Nephron (organoid): ENCODE results near the gene PADI3.

ENCODE experiments used
- H3K27ac Mint-ChIP-seq, 3 experiments: 2 replicates each; pipeline ENCODE4 v1.8.0; 2020; ENCODE audit warnings: mixed read lengths in 3 of 3, mild to moderate bottlenecking in 2 of 3, moderate library complexity in 1 of 3
- H3K27me3 Mint-ChIP-seq: 2 replicates; pipeline ENCODE4 v1.8.0; 2021; ENCODE audit warnings: low read depth, mild to moderate bottlenecking, moderate library complexity, mixed read lengths
- H3K36me3 Mint-ChIP-seq: 2 replicates; pipeline ENCODE4 v1.8.0; 2020; ENCODE audit warnings: low read depth, mixed read lengths
- H3K4me1 Mint-ChIP-seq: 2 replicates; pipeline ENCODE4 v1.8.0; 2020; ENCODE audit warnings: mixed read lengths
- H3K4me3 Mint-ChIP-seq, 3 experiments: 2 replicates each; pipeline ENCODE4 v1.8.0; 2020; ENCODE audit warnings: mild to moderate bottlenecking in 3 of 3, mixed read lengths in 3 of 3, moderate library complexity in 2 of 3
- H3K9me3 Mint-ChIP-seq: 2 replicates; pipeline ENCODE4 v1.8.0; 2020; ENCODE audit warnings: mixed read lengths
- CTCF ChIP-seq, 3 experiments: fragments of 200-600 bp; sonication (generic); IDR thresholded peaks; one replicate each; pipeline ENCODE4 v1.5.0; 2021; ENCODE audit warnings: antibody characterized with exemption in 3 of 3; ENCODE audit not compliant: unreplicated experiment in 3 of 3

PADI3 gene

GRCh38 chr1:17207966-17208418, 40.9 kb upstream of the PADI3 start:
- Mint-ChIP-seq H3K27ac (no peak overlapping the region), H3K4me1 (peaks cover 18% of the 10 kb centered on the region), H3K4me3 (no peak overlapping the region), H3K27me3 (peaks cover 13% of the 10 kb centered on the region), H3K36me3 (no peaks in the 10 kb centered on the region), H3K9me3 (no peaks in the 10 kb centered on the region)
- no peak for TF ChIP-seq CTCF (IDR thresholded peaks at IDR 0.05; ENCODE audit: unreplicated experiment in 3 of 3)

GRCh38 chr1:17208546-17208945, 40.4 kb upstream of the PADI3 start:
- Mint-ChIP-seq H3K36me3 (no peaks in the 10 kb centered on the region), H3K9me3 (no peaks in the 10 kb centered on the region), H3K4me3 (no peak overlapping the region), H3K27me3 (peaks cover 10% of the 10 kb centered on the region), H3K27ac (peak overlapping the region; percentile 66 to 86 (median 82)), H3K4me1 (peaks cover 24% of the 10 kb centered on the region)
- no peak for TF ChIP-seq CTCF (IDR thresholded peaks at IDR 0.05; ENCODE audit: unreplicated experiment in 3 of 3)

GRCh38 chr1:17209430-17209829, 39.5 kb upstream of the PADI3 start:
- peaks cover 6% of the 10 kb centered on the region for H3K27me3 Mint-ChIP-seq
- no peaks in the 10 kb centered on the region for H3K9me3 Mint-ChIP-seq
- H3K36me3 Mint-ChIP-seq, result no peaks in the 10 kb centered on the region
- H3K27ac Mint-ChIP-seq, result peak overlapping the region; percentile 66 to 86 (median 82)
- peaks cover 28% of the 10 kb centered on the region for H3K4me1 Mint-ChIP-seq
- no peak overlapping the region for H3K4me3 Mint-ChIP-seq
- no peak for TF ChIP-seq CTCF (IDR thresholded peaks at IDR 0.05; ENCODE audit: unreplicated experiment in 3 of 3)

- peaks cover 28% of the 10 kb centered on the region for H3K4me1 Mint-ChIP-seq
- H3K36me3 Mint-ChIP-seq, result no peaks in the 10 kb centered on the region
- no peak for TF ChIP-seq CTCF (IDR thresholded peaks at IDR 0.05; ENCODE audit: unreplicated experiment in 3 of 3)
- H3K9me3 Mint-ChIP-seq, result no peaks in the 10 kb centered on the region
- H3K4me3 Mint-ChIP-seq, result no peak overlapping the region
- peaks cover 6% of the 10 kb centered on the region for H3K27me3 Mint-ChIP-seq
- H3K27ac Mint-ChIP-seq, result peak overlapping the region in 2 of 3 experiments; percentile 49 to 54
Measured at GRCh38 chr1:17210176-17210575, 38.7 kb upstream of the PADI3 start.

GRCh38 chr1:17211377-17211776, 37.5 kb upstream of the PADI3 start:
- no peaks in the 10 kb centered on the region for H3K9me3 Mint-ChIP-seq
- no peak overlapping the region for H3K4me3 Mint-ChIP-seq
- H3K27me3 Mint-ChIP-seq, result peaks cover 4% of the 10 kb centered on the region
- H3K36me3 Mint-ChIP-seq, result no peaks in the 10 kb centered on the region
- peak overlapping the region in 1 of 3 experiments; percentile 24 for H3K27ac Mint-ChIP-seq
- peaks cover 28% of the 10 kb centered on the region for H3K4me1 Mint-ChIP-seq
- TF ChIP-seq CTCF (IDR thresholded peaks at IDR 0.05; ENCODE audit: unreplicated experiment in 3 of 3), result no peak

GRCh38 chr1:17212009-17212408, 36.9 kb upstream of the PADI3 start:
- Mint-ChIP-seq H3K27ac (peak overlapping the region; percentile 86 to 93 (median 89)), H3K27me3 (peaks cover 5% of the 10 kb centered on the region), H3K4me3 (no peak overlapping the region), H3K36me3 (no peaks in the 10 kb centered on the region), H3K4me1 (peaks cover 28% of the 10 kb centered on the region), H3K9me3 (no peaks in the 10 kb centered on the region)
- no peak for TF ChIP-seq CTCF (IDR thresholded peaks at IDR 0.05; ENCODE audit: unreplicated experiment in 3 of 3)
